IPS DF 6.9 (cell line): Measurements from ENCODE around the gene MOB1A.

Experiments
- DNase-seq: peaks from one replicate; pipeline ENCODE4 v3.0.0-alpha.2; 2013; ENCODE audit warnings: low read depth, low spot score
- H3K27ac ChIP-seq: one replicate; pipeline ENCODE4 v1.5.1; 2013; ENCODE audit warnings: low read length, control low read depth
- H3K27me3 ChIP-seq: 2 replicates; pipeline ENCODE4 v1.6.1; 2013; ENCODE audit warnings: mild to moderate bottlenecking, low read length; ENCODE audit not compliant: control insufficient read depth, insufficient read depth
- H3K36me3 ChIP-seq: 2 replicates; pipeline ENCODE4 v1.6.1; 2013; ENCODE audit warnings: low read length; ENCODE audit not compliant: control insufficient read depth, insufficient read depth
- H3K4me1 ChIP-seq: 2 replicates; pipeline ENCODE4 v1.6.1; 2013; ENCODE audit warnings: low read length; ENCODE audit not compliant: control insufficient read depth, insufficient read depth
- H3K4me3 ChIP-seq: 2 replicates; pipeline ENCODE4 v1.5.1; 2013; ENCODE audit warnings: mild to moderate bottlenecking, low read length
- H3K9me3 ChIP-seq: 2 replicates; pipeline ENCODE4 v1.6.1; 2013; ENCODE audit warnings: low read length, inconsistent platforms; ENCODE audit not compliant: control insufficient read depth, insufficient read depth
- WGBS: extraction: QIAGEN DNeasy Blood & Tissue Kit; methylation state at CpG from one replicate; pipeline ENCODE4 v1.1.7; 2013; ENCODE audit warnings: mixed read lengths, missing lambda C conversion rate; ENCODE audit not compliant: insufficient read length, insufficient coverage; 5-methylcytosine and 5-hydroxymethylcytosine counted together

Gene MOB1A

DNA sequence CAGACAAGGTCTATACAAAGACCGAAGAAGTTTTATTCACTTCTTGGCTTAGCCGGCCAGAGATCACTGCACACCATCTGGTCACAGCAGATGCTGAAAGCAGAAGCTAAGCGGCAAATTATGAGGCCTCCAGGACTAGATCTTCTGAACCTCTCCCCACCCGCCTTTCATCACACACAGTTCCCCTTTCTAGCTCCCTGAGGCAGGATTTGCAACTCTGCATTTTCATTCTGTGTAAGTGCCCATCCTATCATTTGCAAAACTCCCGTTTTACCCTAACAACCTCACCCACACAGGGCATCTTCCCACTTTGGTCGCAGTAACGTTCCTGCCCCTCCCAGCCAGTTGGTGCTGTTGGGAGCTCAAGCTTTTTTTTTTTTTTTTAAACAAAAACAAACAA lies 3.1 kb upstream of the MOB1A start:
- no peak overlapping the region for H3K4me3 ChIP-seq
- H3K36me3 ChIP-seq: no peaks in the 10 kb centered on the region
- H3K4me1 ChIP-seq: no peaks in the 10 kb centered on the region
- no CpG with 5 or more reads among the region's 7 CpGs for WGBS
- H3K27me3 ChIP-seq: no peaks in the 10 kb centered on the region
- no peaks in the 10 kb centered on the region for H3K9me3 ChIP-seq
- no peak overlapping the region for H3K27ac ChIP-seq
- DNase-seq: no peak

DNA sequence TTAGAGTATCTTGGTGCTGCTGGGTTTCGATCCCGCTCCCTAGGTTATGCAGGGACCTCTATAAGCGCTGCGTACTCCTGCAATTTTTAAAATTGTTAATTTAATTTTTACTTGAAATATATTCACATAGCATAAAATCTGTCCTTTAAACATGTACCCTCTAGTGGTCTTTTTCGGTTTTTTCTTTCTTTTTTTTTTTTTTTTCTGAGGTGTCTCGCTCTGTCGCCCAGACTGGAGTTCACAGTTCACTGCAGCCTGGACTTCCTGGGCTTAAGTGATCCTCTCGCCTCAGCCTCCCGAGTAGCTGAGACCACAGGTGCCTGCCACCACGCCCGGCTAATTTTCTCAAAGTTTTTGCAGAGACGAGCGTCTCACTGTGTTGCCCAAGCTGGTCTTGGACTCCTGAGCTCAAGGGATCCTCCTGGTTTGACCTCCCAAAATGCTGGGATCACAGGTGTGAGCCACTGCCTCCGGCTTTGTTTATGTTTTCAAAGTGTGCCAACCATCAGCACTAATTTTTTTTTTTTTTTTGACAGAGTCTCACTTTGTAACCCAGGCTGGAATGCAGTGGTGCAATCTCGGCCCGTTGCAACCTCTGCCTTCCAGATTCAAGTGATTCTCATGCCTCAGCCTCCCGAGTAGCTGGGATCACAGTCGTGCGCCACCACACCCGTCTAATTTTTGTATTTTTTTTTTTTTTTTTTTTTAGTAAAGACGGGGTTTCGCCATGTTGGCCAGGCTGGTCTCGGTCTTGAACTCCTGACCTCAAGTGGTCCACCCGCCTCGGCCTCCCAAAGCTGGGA lies 585 bp upstream of the MOB1A start:
- Histone ChIP-seq H3K9me3 (no peaks in the 10 kb centered on the region), H3K36me3 (no peaks in the 10 kb centered on the region), H3K4me1 (no peaks in the 10 kb centered on the region), H3K27me3 (no peaks in the 10 kb centered on the region), H3K4me3 (no peak overlapping the region; the same call in 1 of the 2 replicates), H3K27ac (no peak overlapping the region)
- DNase-seq: no peak
- WGBS: no CpG with 5 or more reads among the region's 25 CpGs

DNA sequence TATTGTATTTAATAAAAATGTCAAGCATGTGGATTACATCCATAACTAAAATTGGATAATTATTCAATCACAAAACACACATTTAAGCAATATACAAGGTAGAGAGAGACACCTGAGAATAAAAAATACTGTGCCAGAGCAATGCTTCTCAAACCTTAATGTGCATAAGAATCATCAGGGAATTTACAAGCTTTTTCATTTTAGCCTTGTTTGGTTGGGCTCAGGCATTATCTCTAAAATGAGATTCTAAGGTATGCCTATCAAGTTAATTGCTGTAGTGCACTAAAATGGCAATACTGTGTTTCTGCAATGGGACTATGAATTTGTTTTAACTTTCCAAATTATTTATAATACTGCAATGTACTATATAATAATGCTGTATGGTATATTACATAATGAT lies 983 bp downstream of the MOB1A start:
- Histone ChIP-seq H3K27ac (no peak overlapping the region), H3K27me3 (no peaks in the 10 kb centered on the region), H3K4me3 (peak overlapping the region; percentile 89; the same call in 1 of the 2 replicates), H3K9me3 (no peaks in the 10 kb centered on the region), H3K36me3 (no peaks in the 10 kb centered on the region), H3K4me1 (no peaks in the 10 kb centered on the region)
- DNase-seq: no peak

DNA sequence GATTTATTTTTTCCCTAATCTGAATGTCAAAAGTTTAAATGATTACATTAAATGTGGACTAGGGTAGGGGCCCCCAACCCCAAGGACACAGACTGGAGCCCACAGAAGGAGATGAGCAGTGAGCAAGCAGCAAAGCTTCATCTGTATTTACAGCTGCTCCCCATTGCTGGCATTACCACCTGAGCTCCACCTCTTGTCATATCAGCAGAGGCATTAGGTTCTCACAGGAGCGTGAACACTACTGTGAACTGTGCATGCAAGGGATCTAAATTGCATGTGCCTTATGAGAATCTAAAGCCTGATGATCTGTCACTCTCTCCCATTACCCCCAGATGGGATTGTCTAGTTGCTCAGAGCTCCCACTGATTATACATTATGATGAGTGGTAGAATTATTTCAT lies 3.8 kb downstream of the MOB1A start:
- no peaks in the 10 kb centered on the region; the same call in 1 of the 2 replicates for H3K36me3 ChIP-seq
- WGBS: no CpG with 5 or more reads among the region's 1 CpG
- no peak for DNase-seq
- H3K4me1 ChIP-seq: no peaks in the 10 kb centered on the region
- H3K9me3 ChIP-seq: no peaks in the 10 kb centered on the region
- H3K4me3 ChIP-seq: no peak overlapping the region
- H3K27me3 ChIP-seq: no peaks in the 10 kb centered on the region
- H3K27ac ChIP-seq: no peak overlapping the region

DNA sequence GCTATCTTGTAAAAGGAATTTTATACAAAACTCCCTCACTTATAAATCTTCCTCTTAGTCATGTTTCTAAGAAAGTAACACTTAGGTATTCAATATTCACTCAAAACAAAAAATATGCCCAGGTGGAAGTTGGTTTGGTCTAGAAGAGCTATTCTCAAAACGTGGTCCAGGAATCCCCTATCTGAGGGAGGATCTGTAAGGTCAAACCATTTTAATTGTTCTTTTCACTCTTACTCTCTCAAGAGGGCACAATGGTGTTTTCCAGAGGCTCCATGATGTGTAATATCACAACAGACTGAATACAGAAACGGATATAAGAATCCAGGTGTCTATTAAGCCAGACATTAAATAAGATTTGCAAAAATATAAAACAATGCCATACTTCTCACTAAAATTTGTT lies 9.9 kb downstream of the MOB1A start:
- no peaks in the 10 kb centered on the region for H3K4me1 ChIP-seq
- no peak overlapping the region for H3K27ac ChIP-seq
- peaks cover 4% of the 10 kb centered on the region for H3K36me3 ChIP-seq
- no peak for DNase-seq
- no peak overlapping the region for H3K4me3 ChIP-seq
- H3K9me3 ChIP-seq: no peaks in the 10 kb centered on the region
- no peaks in the 10 kb centered on the region for H3K27me3 ChIP-seq
- WGBS: no CpG with 5 or more reads among the region's 2 CpGs

DNA sequence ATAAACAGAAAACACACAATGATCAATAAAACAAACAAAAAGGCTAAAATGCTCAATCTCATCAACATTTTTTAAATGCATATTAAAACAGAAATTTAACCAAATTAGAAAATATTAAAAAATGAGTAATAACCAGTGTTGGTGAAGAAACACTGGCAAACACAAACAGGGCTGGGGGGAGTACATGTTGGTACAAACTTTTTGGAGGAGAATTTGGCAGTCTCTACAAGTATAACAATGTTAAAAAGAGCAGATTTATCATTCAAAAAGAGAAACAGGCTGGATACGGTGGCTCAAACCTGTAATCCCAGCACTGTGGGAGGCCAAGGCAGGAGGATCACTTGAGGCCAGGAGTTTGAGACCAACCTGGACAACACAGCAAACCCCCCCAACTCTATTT lies 13.9 kb downstream of the MOB1A start:
- Histone ChIP-seq H3K36me3 (peaks cover 8% of the 10 kb centered on the region), H3K4me1 (no peaks in the 10 kb centered on the region), H3K27me3 (no peaks in the 10 kb centered on the region), H3K4me3 (no peak overlapping the region), H3K9me3 (no peaks in the 10 kb centered on the region), H3K27ac (no peak overlapping the region)
- no peak for DNase-seq
- WGBS: no CpG with 5 or more reads among the region's 1 CpG

DNA sequence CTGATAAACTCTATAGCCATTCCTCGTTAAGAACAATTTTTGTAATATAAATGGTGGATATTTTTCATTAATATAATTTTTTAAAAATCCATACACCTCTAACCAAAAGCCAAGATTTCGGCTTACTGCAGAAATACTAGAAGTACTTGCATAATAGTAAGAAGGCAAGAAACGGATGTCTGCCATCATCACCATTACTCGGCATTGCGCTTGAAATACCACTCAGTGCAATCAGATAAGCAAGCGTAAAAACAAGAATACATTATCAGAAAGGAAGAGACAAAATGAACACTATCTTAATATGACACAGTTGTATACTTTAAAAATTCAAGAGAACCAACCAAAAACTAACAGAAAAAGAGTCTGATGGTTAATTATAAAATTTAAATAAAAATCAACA lies 15.7 kb downstream of the MOB1A start:
- DNase-seq: no peak
- H3K4me1 ChIP-seq: no peaks in the 10 kb centered on the region

DNA sequence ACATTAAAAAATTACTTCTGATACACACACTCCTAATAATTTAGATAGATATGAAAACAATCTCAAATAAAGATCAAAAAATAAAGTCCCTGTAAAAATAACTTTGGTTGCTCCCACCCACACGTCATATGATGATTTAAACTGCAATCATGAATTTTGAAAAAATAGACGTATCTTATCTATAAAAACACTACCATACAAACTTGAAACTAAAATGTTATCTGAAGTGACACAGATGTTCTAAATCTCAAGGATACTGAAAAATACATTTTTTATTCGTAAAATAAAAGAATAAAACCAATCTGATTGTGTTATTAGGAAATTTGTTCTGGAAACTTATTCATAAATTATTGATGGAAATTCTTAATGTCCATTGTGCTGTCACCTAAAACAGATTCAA lies 22.8 kb downstream of the MOB1A start:
- WGBS: 100% methylated on average over 2 of the region's 3 CpGs
- Histone ChIP-seq H3K27ac (no peak overlapping the region), H3K27me3 (no peaks in the 10 kb centered on the region), H3K36me3 (peaks cover 12% of the 10 kb centered on the region; the same call in 1 of the 2 replicates), H3K4me3 (no peak overlapping the region), H3K9me3 (no peaks in the 10 kb centered on the region), H3K4me1 (no peaks in the 10 kb centered on the region)
- no peak for DNase-seq

More for the DNA sequence above, 15.7 kb downstream of the MOB1A start:
- Histone ChIP-seq H3K9me3 (no peaks in the 10 kb centered on the region), H3K27me3 (no peaks in the 10 kb centered on the region), H3K4me3 (no peak overlapping the region), H3K36me3 (peaks cover 17% of the 10 kb centered on the region), H3K27ac (no peak overlapping the region)
- WGBS: no CpG with 5 or more reads among the region's 6 CpGs

DNA sequence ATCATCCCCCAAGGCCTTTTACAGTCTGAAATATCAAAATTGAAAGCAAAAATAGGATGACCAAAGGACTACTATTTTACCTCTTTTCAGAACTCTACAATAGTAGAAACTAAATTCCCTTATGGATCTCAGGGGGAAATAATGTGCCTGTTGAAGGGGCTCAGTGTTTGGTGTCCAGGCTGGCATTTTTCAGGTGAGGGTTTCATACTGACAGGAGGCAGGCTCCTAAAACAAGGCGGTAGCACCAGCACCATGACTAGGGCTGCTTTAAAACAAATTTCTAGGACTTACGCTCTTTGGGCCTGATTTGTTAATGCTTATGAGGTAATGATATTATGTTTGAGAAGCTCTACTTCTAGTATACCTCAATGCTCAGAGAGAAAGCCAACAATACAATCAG lies 25.7 kb downstream of the MOB1A start:
- Histone ChIP-seq H3K9me3 (no peaks in the 10 kb centered on the region), H3K4me3 (no peak overlapping the region), H3K4me1 (no peaks in the 10 kb centered on the region), H3K27ac (no peak overlapping the region), H3K36me3 (no peaks in the 10 kb centered on the region; the same call in 1 of the 2 replicates), H3K27me3 (no peaks in the 10 kb centered on the region)
- no CpG with 5 or more reads among the region's 2 CpGs for WGBS
- no peak for DNase-seq

DNA sequence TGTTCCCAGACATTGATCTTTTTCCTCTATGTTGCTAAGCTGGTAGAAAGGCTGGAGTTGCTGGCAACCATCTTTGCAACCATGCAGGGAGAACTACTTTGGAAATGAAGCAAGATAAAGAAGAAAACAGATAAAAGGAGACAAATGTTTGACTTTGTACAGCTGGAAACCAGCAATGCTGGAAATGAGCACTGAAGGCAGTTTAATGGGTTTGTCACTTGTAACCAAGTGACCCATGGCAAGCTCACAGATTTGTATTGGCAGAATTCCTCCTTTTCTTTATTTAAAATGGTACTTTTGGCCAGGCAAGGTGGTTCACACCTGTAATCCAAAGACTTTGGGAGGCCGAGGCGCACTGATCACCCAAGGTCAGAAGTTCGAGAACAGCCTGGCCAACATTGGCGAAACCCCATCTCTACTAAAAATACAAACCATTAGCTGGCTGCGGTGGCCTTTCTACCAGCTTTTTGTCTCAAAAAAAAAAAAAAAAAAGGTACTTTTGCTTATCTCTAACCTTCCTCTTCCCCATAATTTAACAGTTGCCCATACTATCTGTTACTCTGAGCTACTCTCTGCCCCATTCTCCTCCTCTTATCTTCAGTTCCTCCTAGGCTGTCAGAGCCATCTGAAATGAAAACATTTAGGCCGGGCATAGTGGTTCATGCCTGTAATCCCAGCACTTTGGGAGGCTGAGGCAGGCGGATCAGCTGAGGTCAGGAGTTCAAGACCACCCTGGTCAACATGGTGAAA lies 28.9 kb downstream of the MOB1A start:
- Histone ChIP-seq H3K27me3 (no peaks in the 10 kb centered on the region), H3K4me1 (peaks cover 3% of the 10 kb centered on the region), H3K9me3 (no peaks in the 10 kb centered on the region), H3K36me3 (no peaks in the 10 kb centered on the region; the same call in 1 of the 2 replicates), H3K4me3 (no peak overlapping the region), H3K27ac (no peak overlapping the region)
- no CpG with 5 or more reads among the region's 7 CpGs for WGBS
- no peak for DNase-seq

DNA sequence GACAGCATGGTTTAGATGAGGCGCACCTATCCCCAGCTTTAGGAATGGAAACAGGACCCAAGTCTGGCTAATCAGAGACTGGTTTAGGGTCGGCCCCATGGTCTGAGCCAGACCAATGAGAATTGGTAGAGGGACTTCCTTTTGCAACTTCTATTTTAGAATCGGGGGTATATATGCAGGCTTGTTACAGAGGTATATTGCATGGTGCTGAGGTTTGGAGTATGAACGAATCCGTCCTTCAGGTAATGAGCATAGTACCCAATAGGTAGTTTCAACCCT lies 29.5 kb downstream of the MOB1A start:
- H3K27ac ChIP-seq: no peak overlapping the region
- H3K36me3 ChIP-seq: peaks cover 3% of the 10 kb centered on the region; the same call in 1 of the 2 replicates
- WGBS: no CpG with 5 or more reads among the region's 5 CpGs
- H3K4me3 ChIP-seq: no peak overlapping the region
- no peak for DNase-seq
- no peaks in the 10 kb centered on the region for H3K27me3 ChIP-seq
- H3K9me3 ChIP-seq: no peaks in the 10 kb centered on the region
- peaks cover 3% of the 10 kb centered on the region for H3K4me1 ChIP-seq
